Muscle layer of colon (tissue), 2 donors: Measurements from ENCODE around the gene ZNF546.

Source experiments
- H3K27ac ChIP-seq: one replicate; pipeline ENCODE4 v1.7.0; 2013; ENCODE audit warnings: low read depth, mild to moderate bottlenecking, low read length, moderate library complexity
- H3K27me3 ChIP-seq, 2 donors: one replicate each; pipeline ENCODE4 v1.7.0; 2013; ENCODE audit warnings: low read length in 2 of 2, mild to moderate bottlenecking in 2 of 2; ENCODE audit not compliant: insufficient read depth in 2 of 2, control insufficient read depth in 1 of 2
- H3K36me3 ChIP-seq: one replicate; pipeline ENCODE4 v1.7.0; 2013; ENCODE audit warnings: mild to moderate bottlenecking, low read length; ENCODE audit not compliant: insufficient read depth
- H3K4me1 ChIP-seq: one replicate; pipeline ENCODE4 v1.7.0; 2013; ENCODE audit warnings: mild to moderate bottlenecking, low read length; ENCODE audit not compliant: insufficient read depth
- H3K4me3 ChIP-seq, 2 donors: one replicate each; pipeline ENCODE4 v1.7.0; 2013; ENCODE audit warnings: low read length in 2 of 2, low read depth in 1 of 2, mild to moderate bottlenecking in 1 of 2, moderate library complexity in 1 of 2
- H3K9ac ChIP-seq: one replicate; pipeline ENCODE4 v1.7.0; 2013; ENCODE audit warnings: low read length
- H3K9me3 ChIP-seq: one replicate; pipeline ENCODE4 v1.7.0; 2013; ENCODE audit warnings: mild to moderate bottlenecking, low read length
- donor health status: abdominal sarcoma.
- donor health status: Adenocarcinoma of cecum.

ZNF546 gene

DNA sequence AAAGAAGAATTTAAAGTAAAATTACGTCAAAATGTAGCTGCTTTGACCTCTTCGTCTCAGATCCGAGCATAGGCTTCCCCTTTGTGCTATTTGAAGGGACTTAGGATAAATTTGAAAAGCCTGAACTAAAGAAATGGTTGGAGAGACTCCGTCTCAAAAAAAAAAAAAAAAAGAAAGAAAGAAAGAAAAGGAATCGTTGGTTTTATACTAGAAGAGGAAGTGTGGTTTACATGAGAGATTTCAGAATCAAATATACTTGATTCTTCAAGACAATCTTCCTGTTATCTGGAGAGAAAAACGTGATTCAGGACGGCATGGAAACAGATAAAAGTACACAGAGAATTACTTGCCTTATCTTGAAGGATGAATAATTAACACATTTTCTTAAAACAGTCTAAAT is 59.6 kb downstream of the ZNF546 start:
- Histone ChIP-seq H3K27ac (peak overlapping the region; percentile 39), H3K27me3 (no peaks in the 10 kb centered on the region), H3K36me3 (no peaks in the 10 kb centered on the region), H3K4me1 (peaks cover 14% of the 10 kb centered on the region), H3K9me3 (no peaks in the 10 kb centered on the region), H3K9ac (peak overlapping the region; percentile 66), H3K4me3 (peak overlapping the region; percentile 90 to 97)

DNA sequence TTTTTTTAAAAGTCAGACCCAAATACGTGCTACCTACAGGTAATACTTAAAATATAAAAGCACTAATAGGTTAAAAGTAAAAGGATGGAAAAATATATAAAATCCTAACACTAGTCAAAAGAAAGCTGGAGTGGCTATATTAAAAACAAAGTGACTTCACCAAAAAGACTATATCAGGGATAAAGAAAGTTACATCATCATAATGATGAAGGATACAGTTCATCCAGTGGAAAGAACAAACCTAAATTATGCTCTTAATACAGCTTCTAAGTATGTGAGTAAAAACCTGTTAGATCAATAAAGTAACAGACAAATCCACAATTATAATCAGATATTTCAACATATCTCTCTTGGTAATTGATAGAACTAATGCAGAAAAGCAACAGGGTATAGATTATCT is 60.3 kb downstream of the ZNF546 start:
- H3K27me3 ChIP-seq = no peaks in the 10 kb centered on the region
- H3K9me3 ChIP-seq = no peaks in the 10 kb centered on the region
- no peak overlapping the region for H3K9ac ChIP-seq
- no peaks in the 10 kb centered on the region for H3K36me3 ChIP-seq
- no peak overlapping the region for H3K4me3 ChIP-seq
- peaks cover 14% of the 10 kb centered on the region for H3K4me1 ChIP-seq
- H3K27ac ChIP-seq = no peak overlapping the region

DNA sequence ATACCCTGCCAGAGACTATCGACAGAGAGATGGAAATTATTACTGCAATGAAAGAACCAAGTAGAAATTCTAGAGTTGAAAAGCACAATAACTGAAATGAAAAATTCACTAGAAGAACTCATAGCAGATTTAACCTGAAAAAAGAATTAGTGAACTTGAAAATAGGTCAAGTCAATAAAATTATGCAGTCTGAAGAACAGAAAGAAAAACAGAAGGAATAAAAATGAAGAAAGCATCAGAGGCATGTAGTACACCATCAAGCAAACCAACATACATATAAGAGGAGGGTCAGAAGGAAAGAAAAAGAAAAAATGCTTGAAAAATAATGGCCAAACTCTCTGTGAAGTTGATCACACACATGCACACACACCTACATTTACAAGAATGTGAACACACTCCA is 62.8 kb downstream of the ZNF546 start:
- no peaks in the 10 kb centered on the region for H3K9me3 ChIP-seq
- no peak overlapping the region for H3K27ac ChIP-seq
- no peaks in the 10 kb centered on the region for H3K36me3 ChIP-seq
- H3K4me3 ChIP-seq = no peak overlapping the region
- no peak overlapping the region for H3K9ac ChIP-seq
- H3K27me3 ChIP-seq = no peaks in the 10 kb centered on the region
- peaks cover 13% of the 10 kb centered on the region for H3K4me1 ChIP-seq

DNA sequence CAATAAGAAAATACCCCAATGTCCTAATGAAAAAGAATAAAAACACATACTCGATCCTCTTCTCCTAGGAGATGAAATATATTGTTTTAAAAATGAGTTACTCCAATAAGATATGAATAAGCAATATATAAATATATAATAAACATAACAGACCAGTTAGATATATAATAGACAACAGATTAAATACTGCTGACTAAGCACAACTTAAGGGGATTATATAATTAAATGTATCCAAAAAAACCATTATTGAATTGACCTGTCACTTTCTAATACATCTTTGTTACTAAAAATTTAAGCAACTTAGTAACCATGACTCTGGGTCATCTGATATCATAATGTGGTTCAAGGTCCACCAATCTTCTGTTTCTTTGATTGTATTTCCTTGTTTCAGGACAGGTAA is 73.2 kb downstream of the ZNF546 start:
- Histone ChIP-seq H3K27me3 (no peaks in the 10 kb centered on the region), H3K27ac (no peak overlapping the region), H3K4me1 (no peaks in the 10 kb centered on the region), H3K9me3 (peaks cover 16% of the 10 kb centered on the region), H3K36me3 (peaks cover 17% of the 10 kb centered on the region), H3K9ac (no peak overlapping the region), H3K4me3 (no peak overlapping the region)
